Measurements from ENCODE around the gene TOP2B.

The TOP2B gene

GRCh38 chr3:25548836-25549235 is 115.9 kb downstream of the TOP2B start:
- no peaks in the 10 kb centered on the region for H3K79me2 ChIP-seq
- TF ChIP-seq, protein P1, sequence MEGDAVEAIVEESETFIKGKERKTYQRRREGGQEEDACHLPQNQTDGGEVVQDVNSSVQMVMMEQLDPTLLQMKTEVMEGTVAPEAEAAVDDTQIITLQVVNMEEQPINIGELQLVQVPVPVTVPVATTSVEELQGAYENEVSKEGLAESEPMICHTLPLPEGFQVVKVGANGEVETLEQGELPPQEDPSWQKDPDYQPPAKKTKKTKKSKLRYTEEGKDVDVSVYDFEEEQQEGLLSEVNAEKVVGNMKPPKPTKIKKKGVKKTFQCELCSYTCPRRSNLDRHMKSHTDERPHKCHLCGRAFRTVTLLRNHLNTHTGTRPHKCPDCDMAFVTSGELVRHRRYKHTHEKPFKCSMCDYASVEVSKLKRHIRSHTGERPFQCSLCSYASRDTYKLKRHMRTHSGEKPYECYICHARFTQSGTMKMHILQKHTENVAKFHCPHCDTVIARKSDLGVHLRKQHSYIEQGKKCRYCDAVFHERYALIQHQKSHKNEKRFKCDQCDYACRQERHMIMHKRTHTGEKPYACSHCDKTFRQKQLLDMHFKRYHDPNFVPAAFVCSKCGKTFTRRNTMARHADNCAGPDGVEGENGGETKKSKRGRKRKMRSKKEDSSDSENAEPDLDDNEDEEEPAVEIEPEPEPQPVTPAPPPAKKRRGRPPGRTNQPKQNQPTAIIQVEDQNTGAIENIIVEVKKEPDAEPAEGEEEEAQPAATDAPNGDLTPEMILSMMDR (IDR thresholded peaks at IDR 0.05), result no peak
- no peaks in the 10 kb centered on the region for H3K4me1 ChIP-seq
- no peak overlapping the region for H3K27ac ChIP-seq
- no peak overlapping the region for H3K4me2 ChIP-seq (ENCODE audit: low read length)
- H3K4me3 ChIP-seq (ENCODE audit: low read depth, low read length), result no peak overlapping the region
- H3K27me3 ChIP-seq (ENCODE audit: control insufficient read depth, insufficient read depth, low read length), result no peaks in the 10 kb centered on the region
- no peak overlapping the region for H3K9ac ChIP-seq
- no peaks in the 10 kb centered on the region for H3K36me3 ChIP-seq (ENCODE audit: control insufficient read depth, insufficient read depth, low read length)
- H3K9me3 ChIP-seq (ENCODE audit: control insufficient read depth, low read length), result no peaks in the 10 kb centered on the region
- no peak overlapping the region for H2AFZ ChIP-seq

DNA sequence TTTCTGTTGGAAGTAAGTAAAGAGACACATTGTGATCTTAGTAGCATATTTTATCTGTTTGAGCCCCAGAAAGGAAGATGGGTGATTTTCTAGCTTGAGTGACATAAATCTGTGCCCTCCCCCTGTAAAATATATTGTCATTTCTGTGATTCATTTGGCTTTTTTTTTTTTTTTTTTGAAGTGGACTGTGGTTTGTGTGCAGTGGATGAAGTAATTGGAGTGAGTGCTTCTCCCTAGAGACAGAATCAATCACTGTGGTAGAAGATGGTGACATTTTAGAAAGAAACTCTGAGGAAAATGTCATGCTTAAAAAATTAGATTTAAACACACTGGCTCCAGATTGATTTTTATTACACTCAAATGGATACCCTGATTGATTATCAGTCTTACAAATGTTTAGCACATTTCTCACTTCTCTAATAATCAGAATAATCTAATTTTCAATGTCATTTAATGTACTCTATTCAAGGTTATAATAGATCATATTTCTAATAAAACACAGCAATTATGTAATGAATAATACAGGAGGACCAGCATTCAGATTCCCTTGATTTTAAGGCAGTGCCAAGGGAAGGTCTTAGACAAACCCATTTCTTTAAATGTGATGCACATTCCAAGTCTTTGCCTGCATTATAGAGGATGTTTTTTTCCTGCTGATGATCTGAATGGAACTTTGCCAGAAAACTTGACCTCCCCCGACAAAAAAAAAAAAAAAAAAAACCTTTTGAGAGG is 116.6 kb downstream of the TOP2B start:
- Histone ChIP-seq H3K79me2 (no peaks in the 10 kb centered on the region), H3K4me3 (ENCODE audit: low read depth, low read length) (no peak overlapping the region), H3K9me3 (ENCODE audit: control insufficient read depth, low read length) (no peaks in the 10 kb centered on the region)

More for the DNA sequence above, 116.6 kb downstream of the TOP2B start:
- Histone ChIP-seq H3K27ac (no peak overlapping the region), H3K4me2 (ENCODE audit: low read length) (no peak overlapping the region), H3K4me1 (no peaks in the 10 kb centered on the region), H2AFZ (no peak overlapping the region), H3K36me3 (ENCODE audit: control insufficient read depth, insufficient read depth, low read length) (no peaks in the 10 kb centered on the region), H3K27me3 (ENCODE audit: control insufficient read depth, insufficient read depth, low read length) (no peaks in the 10 kb centered on the region), H3K9ac (no peak overlapping the region)
- TF ChIP-seq, protein P1 (IDR thresholded peaks at IDR 0.05), result no peak

Data from parathyroid adenoma (tissue), 2 donors.